WERI-Rb-1 (cell line): ENCODE data around the gene MEF2C.

Source experiments
- DNase-seq: peaks from one replicate; pipeline ENCODE4 v3.0.0-alpha.2; 2020
- H3K27ac ChIP-seq: fragments of 250-450 bp; sonication (Bioruptor Pico); 2 replicates; pipeline ENCODE4 v1.5.1; 2020; ENCODE audit warnings: mild to moderate bottlenecking, moderate library complexity
- H3K27me3 ChIP-seq: fragments of 250-450 bp; sonication (Bioruptor Pico); 2 replicates; pipeline ENCODE4 v1.5.1; 2021; ENCODE audit warnings: mild to moderate bottlenecking, low read depth, moderate library complexity; ENCODE audit not compliant: insufficient read depth, severe bottlenecking
- H3K36me3 ChIP-seq: fragments of 250-450 bp; sonication (Bioruptor Pico); 2 replicates; pipeline ENCODE4 v1.5.1; 2020; ENCODE audit warnings: mild to moderate bottlenecking, moderate library complexity
- H3K4me3 ChIP-seq: 2 replicates; pipeline ENCODE4 v1.5.1; 2011; ENCODE audit warnings: low read depth, mild to moderate bottlenecking, control low read depth, low read length
- H3K9me3 ChIP-seq: fragments of 250-450 bp; sonication (Bioruptor Pico); 2 replicates; pipeline ENCODE4 v1.5.1; 2021; ENCODE audit warnings: mild to moderate bottlenecking, moderate library complexity; ENCODE audit not compliant: severe bottlenecking
- CTCF ChIP-seq: IDR thresholded peaks from 2 replicates; pipeline ENCODE4 v1.5.1; 2011; ENCODE audit warnings: low read depth, mild to moderate bottlenecking, control low read depth, inconsistent platforms, low read length

The MEF2C gene

GRCh38 chr5:88722546-88723073 is 160.4 kb downstream of the MEF2C start:
- DNase-seq: no peak
- Histone ChIP-seq H3K36me3 (no peaks in the 10 kb centered on the region), H3K4me3 (no peak overlapping the region), H3K27me3 (no peaks in the 10 kb centered on the region), H3K27ac (no peak overlapping the region), H3K9me3 (no peaks in the 10 kb centered on the region)
- no peak for TF ChIP-seq CTCF

GRCh38 chr5:88719434-88719833 is 163.6 kb downstream of the MEF2C start:
- Histone ChIP-seq H3K36me3 (no peaks in the 10 kb centered on the region), H3K27ac (no peak overlapping the region), H3K27me3 (no peaks in the 10 kb centered on the region), H3K4me3 (no peak overlapping the region), H3K9me3 (no peaks in the 10 kb centered on the region)
- no peak for DNase-seq
- TF ChIP-seq CTCF: no peak

- TF ChIP-seq CTCF: no peak
- H3K4me3 ChIP-seq: no peak overlapping the region
- DNase-seq: no peak
- H3K27me3 ChIP-seq: no peaks in the 10 kb centered on the region
- H3K9me3 ChIP-seq: no peaks in the 10 kb centered on the region
- H3K36me3 ChIP-seq: no peaks in the 10 kb centered on the region
- H3K27ac ChIP-seq: no peak overlapping the region
These were observed 164.2 kb downstream of the MEF2C start for GRCh38 chr5:88718736-88719135.

- H3K9me3 ChIP-seq: no peaks in the 10 kb centered on the region
- H3K36me3 ChIP-seq: no peaks in the 10 kb centered on the region
- no peak overlapping the region for H3K4me3 ChIP-seq
- TF ChIP-seq CTCF: no peak
- no peak for DNase-seq
- H3K27ac ChIP-seq: no peak overlapping the region
- no peaks in the 10 kb centered on the region for H3K27me3 ChIP-seq
These were observed 166.9 kb downstream of the MEF2C start for GRCh38 chr5:88716101-88716500.

- Histone ChIP-seq H3K36me3 (no peaks in the 10 kb centered on the region), H3K27ac (no peak overlapping the region), H3K4me3 (no peak overlapping the region), H3K27me3 (no peaks in the 10 kb centered on the region), H3K9me3 (no peaks in the 10 kb centered on the region)
- no peak for TF ChIP-seq CTCF
- no peak for DNase-seq
These were observed 167.5 kb downstream of the MEF2C start for GRCh38 chr5:88715503-88715902.

- no peaks in the 10 kb centered on the region for H3K36me3 ChIP-seq
- no peak for TF ChIP-seq CTCF
- H3K27ac ChIP-seq: no peak overlapping the region
- no peak overlapping the region for H3K4me3 ChIP-seq
- no peaks in the 10 kb centered on the region for H3K9me3 ChIP-seq
- DNase-seq: no peak
- no peaks in the 10 kb centered on the region for H3K27me3 ChIP-seq
These were observed 169.2 kb downstream of the MEF2C start for GRCh38 chr5:88713818-88714217.
